Caco-2 (cell line): ENCODE data around the gene TPM2. TPM values are rescaled to one million over a fixed set of nuclear protein-coding genes. Genes with fewer than 3 reads are reported as not detected.

Experiments
- BruUV-seq: library from RNA; stranded (reverse); fragments of 400-500 nt; replicated peaks from 2 replicates; lab custom pipeline; 2021; lab: Mats Ljungman, UMichigan
- CTCF ChIA-PET: fragments of 300-600 bp; sonication (Branson Sonifier 250); formaldehyde crosslinking; loops from one replicate; lab custom pipeline; 2022; ENCODE audit warnings: antibody characterized with exemption; lab: Charles Lee
- POLR2A ChIA-PET: fragments of 300-600 bp; sonication (Branson Sonifier 250); formaldehyde crosslinking; loops from one replicate; lab custom pipeline; 2022; ENCODE audit warnings: antibody characterized with exemption; lab: Charles Lee
- DNase-seq, 2 experiments: peaks; one replicate each; pipeline versions ENCODE4 v3.0.0 to v3.0.0-alpha.2; 2020 to 2022
- H3K27me3 ChIP-seq: replicated peaks from 2 replicates; pipeline ENCODE4 v1.6.0; 2011; ENCODE audit warnings: low read length; ENCODE audit not compliant: control insufficient read depth, insufficient read depth
- H3K36me3 ChIP-seq: 2 replicates; pipeline ENCODE4 v1.5.1; 2011; ENCODE audit warnings: low read length; ENCODE audit not compliant: control insufficient read depth, insufficient read depth
- H3K4me1 ChIP-seq: fragments of 250-450 bp; sonication (Bioruptor Pico); 2 replicates; pipeline ENCODE4 v1.5.1; 2020; ENCODE audit warnings: mild to moderate bottlenecking
- H3K4me3 ChIP-seq: 2 replicates; pipeline ENCODE4 v1.5.1; 2011; ENCODE audit warnings: low read depth, mild to moderate bottlenecking, control low read depth, low read length
- H3K9me3 ChIP-seq: fragments of 250-450 bp; sonication (Bioruptor Pico); 2 replicates; pipeline ENCODE4 v1.5.1; 2020; ENCODE audit warnings: mild to moderate bottlenecking, moderate library complexity
- H3K27ac Mint-ChIP-seq: one replicate; pipeline ENCODE4 v1.8.0; 2022; ENCODE audit warnings: mixed read lengths; ENCODE audit not compliant: unreplicated experiment
- H3K27me3 Mint-ChIP-seq: one replicate; pipeline ENCODE4 v1.8.0; 2022; ENCODE audit warnings: mixed read lengths; ENCODE audit not compliant: insufficient read depth, unreplicated experiment
- H3K36me3 Mint-ChIP-seq: one replicate; pipeline ENCODE4 v1.8.0; 2022; ENCODE audit warnings: mild to moderate bottlenecking, mixed read lengths; ENCODE audit not compliant: insufficient read depth, unreplicated experiment
- H3K4me1 Mint-ChIP-seq: one replicate; pipeline ENCODE4 v1.8.0; 2022; ENCODE audit warnings: low read depth, mixed read lengths; ENCODE audit not compliant: unreplicated experiment
- H3K4me3 Mint-ChIP-seq: one replicate; pipeline ENCODE4 v1.8.0; 2022; ENCODE audit warnings: mild to moderate bottlenecking, moderate library complexity, mixed read lengths; ENCODE audit not compliant: unreplicated experiment
- H3K9me3 Mint-ChIP-seq: one replicate; pipeline ENCODE4 v1.8.0; 2022; ENCODE audit warnings: mixed read lengths; ENCODE audit not compliant: unreplicated experiment
- intact Hi-C: fragments of 100-400 bp; cut with micrococcal nuclease; formaldehyde crosslinking; loops from one replicate; pipeline ENCODE4 v1.10.0; 2022; ENCODE audit not compliant: unreplicated experiment
- total RNA-seq: library from RNA; stranded (reverse); gene quantifications from 2 replicates; pipeline ENCODE4 v1.2.3, GENCODE V29; 2022
- TF ChIP-seq, protein P1 (sequence below), 2 experiments: fragments of 200-600 bp in 1 of 2; IDR thresholded peaks; 1 replicate in 1 of 2; 2 replicates in 1 of 2; pipeline versions ENCODE4 v1.5.1 to v1.8.0; 2011 to 2022; ENCODE audit warnings: antibody characterized with exemption in 1 of 2, control low read depth in 1 of 2, inconsistent platforms in 1 of 2, low read depth in 1 of 2, low read length in 1 of 2, mild to moderate bottlenecking in 1 of 2, moderate library complexity in 1 of 2; ENCODE audit not compliant: insufficient read depth in 1 of 2, severe bottlenecking in 1 of 2, unreplicated experiment in 1 of 2

The TPM2 gene
- total RNA-seq, 1 experiment from 2014 or later = 21.8 TPM

DNA sequence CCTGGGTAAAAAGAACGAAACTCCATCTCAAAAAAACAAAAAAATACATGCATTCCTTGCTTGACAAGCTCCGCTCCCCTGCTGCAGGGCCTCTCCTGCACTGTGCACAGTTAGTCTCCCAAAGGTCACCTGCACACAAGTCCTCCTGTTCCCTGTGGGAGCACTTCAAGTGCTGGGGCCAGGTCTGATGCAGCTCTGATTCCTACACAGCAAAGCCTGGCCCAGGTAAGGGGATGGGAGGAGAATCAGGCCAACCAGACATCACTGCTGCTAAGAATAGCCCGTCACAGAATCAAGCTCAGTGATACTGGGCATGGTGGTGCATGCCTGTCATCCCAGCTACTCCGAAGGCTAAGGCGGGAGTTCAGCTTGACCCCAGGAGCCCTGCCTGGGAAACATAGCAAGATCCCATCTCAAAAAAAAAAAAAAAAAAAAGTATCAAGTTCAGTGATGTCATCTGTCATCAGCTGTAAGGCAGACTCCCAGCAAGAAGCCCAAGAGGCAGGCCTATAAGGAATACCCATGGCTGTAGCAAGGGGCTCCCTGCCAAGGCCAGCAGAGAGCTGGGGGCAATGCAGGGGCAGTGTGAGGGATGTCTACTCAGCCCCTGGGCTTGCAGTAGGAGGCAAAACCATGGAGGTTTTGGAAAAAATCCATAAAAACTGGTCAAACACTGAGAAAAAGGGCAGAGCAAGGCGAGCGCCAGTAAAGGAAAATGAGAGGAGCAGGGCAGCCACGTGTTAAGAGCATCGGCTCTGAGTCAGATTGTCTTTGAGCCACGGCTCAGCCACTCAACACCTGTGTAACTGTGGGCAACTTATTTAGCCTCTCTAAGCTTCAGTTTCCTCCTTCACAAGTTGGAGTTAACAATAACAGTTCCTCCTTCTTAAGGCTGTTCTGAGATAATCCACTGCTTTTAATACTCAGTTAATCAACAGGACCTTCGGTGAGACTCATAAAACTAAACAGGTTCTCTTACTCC lies 3.2 kb downstream of the TPM2 start:
- DNase-seq = no peak
- Mint-ChIP-seq H3K27ac (no peak overlapping the region), H3K4me1 (peaks cover 8% of the 10 kb centered on the region), H3K27me3 (no peaks in the 10 kb centered on the region), H3K4me3 (no peak overlapping the region), H3K36me3 (peaks cover 13% of the 10 kb centered on the region), H3K9me3 (no peaks in the 10 kb centered on the region)
- H3K4me1 ChIP-seq = peaks cover 25% of the 10 kb centered on the region
- H3K27me3 ChIP-seq = no peaks in the 10 kb centered on the region
- TF ChIP-seq, protein P1, sequence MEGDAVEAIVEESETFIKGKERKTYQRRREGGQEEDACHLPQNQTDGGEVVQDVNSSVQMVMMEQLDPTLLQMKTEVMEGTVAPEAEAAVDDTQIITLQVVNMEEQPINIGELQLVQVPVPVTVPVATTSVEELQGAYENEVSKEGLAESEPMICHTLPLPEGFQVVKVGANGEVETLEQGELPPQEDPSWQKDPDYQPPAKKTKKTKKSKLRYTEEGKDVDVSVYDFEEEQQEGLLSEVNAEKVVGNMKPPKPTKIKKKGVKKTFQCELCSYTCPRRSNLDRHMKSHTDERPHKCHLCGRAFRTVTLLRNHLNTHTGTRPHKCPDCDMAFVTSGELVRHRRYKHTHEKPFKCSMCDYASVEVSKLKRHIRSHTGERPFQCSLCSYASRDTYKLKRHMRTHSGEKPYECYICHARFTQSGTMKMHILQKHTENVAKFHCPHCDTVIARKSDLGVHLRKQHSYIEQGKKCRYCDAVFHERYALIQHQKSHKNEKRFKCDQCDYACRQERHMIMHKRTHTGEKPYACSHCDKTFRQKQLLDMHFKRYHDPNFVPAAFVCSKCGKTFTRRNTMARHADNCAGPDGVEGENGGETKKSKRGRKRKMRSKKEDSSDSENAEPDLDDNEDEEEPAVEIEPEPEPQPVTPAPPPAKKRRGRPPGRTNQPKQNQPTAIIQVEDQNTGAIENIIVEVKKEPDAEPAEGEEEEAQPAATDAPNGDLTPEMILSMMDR (IDR thresholded peaks at IDR 0.05; ENCODE audit: insufficient read depth in 1 of 2, low read depth in 1 of 2, low read length in 1 of 2, severe bottlenecking in 1 of 2, unreplicated experiment in 1 of 2) = no peak
- H3K36me3 ChIP-seq = no peaks in the 10 kb centered on the region
- no peaks in the 10 kb centered on the region for H3K9me3 ChIP-seq
- intact Hi-C loops = no loop called here
- no peak overlapping the region for H3K4me3 ChIP-seq
- BruUV-seq = no TSS peak
- POLR2A ChIA-PET = interaction anchor here (0.6 kb wide), 1 partner anchor 124 kb away, joined by 3 read pairs; no protein-coding TSS in a partner anchor
- CTCF ChIA-PET = no interaction called here

GRCh38 chr9:35685506-35685905 lies 4.2 kb downstream of the TPM2 start:
- Mint-ChIP-seq H3K4me1 (peaks cover 14% of the 10 kb centered on the region), H3K9me3 (no peaks in the 10 kb centered on the region), H3K4me3 (no peak overlapping the region), H3K27me3 (no peaks in the 10 kb centered on the region), H3K36me3 (peaks cover 6% of the 10 kb centered on the region), H3K27ac (no peak overlapping the region)
- H3K4me3 ChIP-seq = no peak overlapping the region
- BruUV-seq = no TSS peak
- TF ChIP-seq, protein P1 (IDR thresholded peaks at IDR 0.05; ENCODE audit: insufficient read depth in 1 of 2, low read depth in 1 of 2, low read length in 1 of 2, severe bottlenecking in 1 of 2, unreplicated experiment in 1 of 2) = no peak
- intact Hi-C loops = no loop called here
- no peaks in the 10 kb centered on the region for H3K27me3 ChIP-seq
- H3K9me3 ChIP-seq = no peaks in the 10 kb centered on the region
- POLR2A ChIA-PET = interaction anchor here (1.2 kb wide), 1 partner anchor 28 kb away, joined by 5 read pairs; the partner anchor contains the start of genes CCDC107 and RMRP
- DNase-seq = no peak
- H3K4me1 ChIP-seq = peaks cover 22% of the 10 kb centered on the region
- CTCF ChIA-PET = no interaction called here
- no peaks in the 10 kb centered on the region for H3K36me3 ChIP-seq

DNA sequence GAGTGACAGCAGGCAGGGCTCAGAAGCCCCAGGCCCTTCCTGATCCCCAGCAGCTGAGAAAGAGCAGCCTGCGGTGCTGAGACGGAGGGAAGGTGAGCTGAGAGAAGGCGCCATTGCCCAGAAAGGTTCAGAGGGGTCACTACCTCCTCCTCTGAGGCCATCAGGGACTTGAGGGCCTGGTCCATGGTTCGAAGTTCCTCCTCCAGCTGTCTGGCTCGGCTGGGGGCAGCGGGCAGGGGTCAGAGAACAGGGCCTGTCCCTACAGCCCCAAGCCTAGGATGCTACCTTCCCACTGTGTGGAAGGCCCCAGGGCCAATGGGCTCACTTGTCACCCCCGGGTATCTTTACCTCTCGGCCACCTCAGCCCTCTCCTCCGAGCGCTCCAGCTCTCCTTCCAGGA lies 4.8 kb downstream of the TPM2 start:
- Histone ChIP-seq H3K9me3 (no peaks in the 10 kb centered on the region), H3K4me3 (no peak overlapping the region), H3K36me3 (no peaks in the 10 kb centered on the region), H3K27me3 (no peaks in the 10 kb centered on the region), H3K4me1 (peaks cover 18% of the 10 kb centered on the region)
- ChIA-PET CTCF (no interaction called here), POLR2A (interaction anchor here (1.2 kb wide), 1 partner anchor 27 kb away, joined by 5 read pairs; the partner anchor contains the start of genes CCDC107 and RMRP)
- Mint-ChIP-seq H3K4me1 (peaks cover 14% of the 10 kb centered on the region), H3K9me3 (no peaks in the 10 kb centered on the region), H3K36me3 (peaks cover 6% of the 10 kb centered on the region), H3K4me3 (no peak overlapping the region), H3K27me3 (no peaks in the 10 kb centered on the region), H3K27ac (no peak overlapping the region)
- BruUV-seq = no TSS peak
- TF ChIP-seq, protein P1 (IDR thresholded peaks at IDR 0.05; ENCODE audit: insufficient read depth in 1 of 2, low read depth in 1 of 2, low read length in 1 of 2, severe bottlenecking in 1 of 2, unreplicated experiment in 1 of 2) = no peak
- DNase-seq = no peak
- intact Hi-C loops = no loop called here
